Stimulated activated naive CD8-positive, alpha-beta T cell treated with anti-CD3 and anti-CD28 coated beads, Interleukin-15, amount 100 ng/mL, for 72 hours (primary cell): Measurements from ENCODE around the gene IL3RA.
"Not testable (repeated sequence)": the region's sequence is repeated elsewhere in the genome, so short reads cannot be mapped to it uniquely, and the experiment has no call there.

Experiments
- ATAC-seq: fragments of 150-1000 bp; cut with Tn5 transposase; 2 replicates; pipeline ENCODE4 v1.10.0; 2021; ENCODE audit warnings: mild to moderate bottlenecking, moderate library complexity
- DNase-seq, 2 donors: peaks; one replicate each; pipeline ENCODE4 v3.0.0; 2021 to 2022
- H3K27ac Mint-ChIP-seq, 2 donors: one replicate each; pipeline ENCODE4 v1.8.0; 2022; ENCODE audit warnings: mild to moderate bottlenecking in 2 of 2, mixed read lengths in 2 of 2, moderate library complexity in 2 of 2
- H3K27me3 Mint-ChIP-seq: one replicate; pipeline ENCODE4 v1.8.0; 2022; ENCODE audit warnings: mixed read lengths
- H3K4me1 Mint-ChIP-seq: one replicate; pipeline ENCODE4 v1.8.0; 2022; ENCODE audit warnings: mild to moderate bottlenecking, mixed read lengths
- H3K4me3 Mint-ChIP-seq, 2 donors: one replicate each; pipeline ENCODE4 v1.8.0; 2022; ENCODE audit warnings: mild to moderate bottlenecking in 2 of 2, mixed read lengths in 2 of 2, moderate library complexity in 1 of 2
- H3K9me3 Mint-ChIP-seq, 2 donors: one replicate each; pipeline ENCODE4 v1.8.0; 2022; ENCODE audit warnings: mixed read lengths in 2 of 2

IL3RA gene

DNA sequence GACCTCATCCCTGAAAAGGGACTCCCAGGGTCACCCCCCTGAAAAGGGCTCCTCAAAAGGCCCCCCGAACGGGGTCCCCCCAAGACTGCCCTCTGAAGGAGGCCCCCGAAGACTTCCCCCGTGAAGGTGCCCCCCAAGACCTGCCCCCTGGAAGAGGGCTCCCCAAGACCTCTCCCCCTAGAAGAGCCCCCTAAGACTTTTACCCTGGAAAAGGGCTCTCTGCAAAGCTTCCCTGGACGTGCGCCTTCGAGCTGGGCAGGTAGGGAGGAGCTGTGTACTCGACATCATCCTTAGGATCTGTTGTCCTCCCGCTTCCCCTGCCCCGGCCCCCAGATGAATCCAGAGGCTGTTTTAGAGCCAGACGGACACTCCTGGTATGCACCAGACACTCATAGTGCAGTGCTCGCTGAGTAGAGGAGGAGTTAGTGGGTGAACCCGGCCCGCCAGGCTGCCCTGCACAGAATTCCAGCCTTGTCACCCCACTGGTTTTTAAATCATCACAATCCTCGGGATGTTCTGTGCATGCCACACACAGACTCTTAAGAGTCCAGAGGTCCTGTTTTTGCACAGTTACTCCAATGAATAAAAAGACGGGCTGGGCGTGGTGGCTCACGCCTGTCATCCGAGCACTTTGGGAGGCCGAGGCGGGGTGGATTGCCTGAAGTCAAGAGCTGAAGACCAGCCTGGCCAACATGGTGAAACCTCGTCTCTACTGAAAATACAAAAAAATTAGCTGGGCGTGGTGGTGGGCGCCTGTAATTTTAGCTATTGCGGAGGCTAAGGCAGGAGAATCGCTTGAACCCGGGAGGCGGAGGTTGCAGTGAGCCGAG, 61.1 kb downstream of the IL3RA start:
- no peak overlapping the region for H3K4me3 Mint-ChIP-seq
- H3K27ac Mint-ChIP-seq, result peak overlapping the region in 1 of 2 donors; percentile 89

DNA sequence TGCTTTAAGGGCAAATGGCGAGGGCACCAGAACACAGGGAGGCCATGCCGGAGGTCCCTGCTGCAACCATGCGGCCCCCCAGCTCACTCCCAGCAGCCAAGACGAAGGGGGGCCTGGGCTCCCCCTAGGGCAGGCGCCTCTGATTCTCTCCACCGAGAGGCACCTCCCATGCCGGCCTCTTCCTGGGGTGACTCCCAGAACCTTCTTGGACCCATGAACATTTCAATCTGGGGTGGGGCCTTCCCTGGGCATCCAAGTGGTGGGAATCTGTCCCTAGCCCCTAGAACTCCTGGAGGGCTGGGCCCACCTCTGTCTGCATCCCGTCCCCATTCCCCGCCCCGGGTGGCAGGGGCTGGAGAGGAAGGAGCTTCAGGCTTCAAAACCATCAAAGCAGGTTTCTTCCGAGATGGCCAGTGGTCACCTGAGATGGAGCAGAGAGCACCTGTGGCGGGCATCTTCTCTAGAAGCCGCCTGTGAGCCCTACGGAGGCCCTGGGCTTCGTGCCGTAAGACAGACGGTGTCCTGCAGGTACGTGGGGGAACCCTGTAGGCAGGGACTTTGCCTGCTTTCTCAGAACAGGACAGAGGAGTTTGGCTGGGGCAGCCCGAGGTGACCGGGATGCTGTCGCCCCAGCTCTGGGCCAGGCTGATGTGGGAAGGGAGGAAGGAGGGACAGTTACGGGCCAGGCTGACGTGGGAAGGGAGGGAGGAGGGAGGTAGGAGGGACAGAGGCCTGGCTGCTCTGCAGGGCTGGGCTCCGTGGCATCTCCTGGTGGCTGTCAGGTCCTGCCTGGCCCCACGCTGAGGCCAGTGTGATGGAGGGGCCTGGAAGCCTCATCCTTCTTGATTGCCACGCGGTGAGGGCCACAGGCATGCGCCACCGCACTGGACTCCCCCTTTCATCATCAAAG, 62.1 kb downstream of the IL3RA start:
- peak overlapping the region in 1 of 2 donors; percentile 87 for H3K27ac Mint-ChIP-seq
- peaks cover 27% of the 10 kb centered on the region for H3K4me1 Mint-ChIP-seq
- no peaks in the 10 kb centered on the region for H3K9me3 Mint-ChIP-seq
- DNase-seq (no peak), ATAC-seq (no peak)
- H3K27me3 Mint-ChIP-seq, result no peaks in the 10 kb centered on the region
- no peak overlapping the region for H3K4me3 Mint-ChIP-seq

More for the DNA sequence above, 61.1 kb downstream of the IL3RA start:
- Mint-ChIP-seq H3K4me1 (peaks cover 36% of the 10 kb centered on the region), H3K27me3 (no peaks in the 10 kb centered on the region), H3K9me3 (no peaks in the 10 kb centered on the region)
- no peak for ATAC-seq
- no peak for DNase-seq

DNA sequence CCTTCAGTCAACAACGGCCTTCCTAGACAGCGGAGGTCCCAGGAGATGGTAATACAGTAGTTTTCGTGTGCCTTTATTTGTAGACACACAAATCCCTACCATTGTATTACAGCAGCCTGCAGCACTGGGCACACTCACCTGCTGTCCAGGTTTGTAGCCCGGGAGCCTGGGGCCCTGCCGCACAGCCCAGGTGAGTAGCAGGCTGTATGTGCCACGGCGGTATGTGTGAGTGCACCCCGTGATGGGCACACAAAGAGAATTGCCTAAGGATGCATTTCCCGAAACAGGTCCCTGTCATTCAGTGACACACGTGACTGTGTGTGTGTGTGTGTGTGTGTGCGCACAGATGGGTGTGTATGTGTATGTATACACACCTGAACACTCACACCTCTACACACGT, 63.5 kb downstream of the IL3RA start:
- H3K4me1 Mint-ChIP-seq, result peaks cover 14% of the 10 kb centered on the region
- H3K4me3 Mint-ChIP-seq, result no peak overlapping the region
- no peak overlapping the region for H3K27ac Mint-ChIP-seq
- DNase-seq, result no peak
- no peaks in the 10 kb centered on the region for H3K27me3 Mint-ChIP-seq
- no peaks in the 10 kb centered on the region for H3K9me3 Mint-ChIP-seq
- no peak for ATAC-seq

DNA sequence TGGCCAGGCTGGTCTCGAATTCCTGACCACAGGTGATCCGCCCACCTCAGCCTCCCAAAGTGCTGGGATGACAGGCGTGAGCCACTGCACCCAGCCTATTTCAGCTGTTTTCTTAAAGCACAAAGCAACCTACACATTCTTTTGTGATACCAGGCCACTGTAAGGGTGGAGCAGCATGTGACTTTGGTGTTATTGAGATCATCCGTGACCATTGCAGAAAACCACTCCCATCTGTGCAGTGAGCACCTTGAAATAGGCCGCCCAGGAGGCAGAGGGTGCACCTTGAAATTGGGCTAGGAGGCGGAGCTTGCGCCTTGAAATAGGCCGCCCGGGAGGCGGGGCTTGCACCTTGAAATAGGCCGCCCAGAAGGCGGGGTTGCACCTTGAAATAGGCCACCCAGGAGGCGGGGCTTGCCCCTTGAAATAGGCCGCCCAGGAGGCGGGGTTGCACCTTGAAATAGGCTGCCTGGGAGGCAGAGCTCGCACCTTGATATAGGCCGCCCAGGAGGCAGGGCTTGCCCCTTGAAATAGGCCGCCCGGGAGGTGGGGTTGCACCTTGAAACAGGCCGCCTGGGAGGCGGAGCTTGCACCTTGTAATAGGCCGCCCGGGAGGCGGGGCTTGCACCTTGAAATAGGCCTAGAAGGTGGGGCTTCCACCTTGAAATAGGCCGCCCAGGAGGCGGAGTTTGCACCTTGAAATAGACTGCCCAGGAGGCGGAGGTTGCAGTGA, 64.3 kb downstream of the IL3RA start:
- H3K4me3 Mint-ChIP-seq, result no peak overlapping the region
- ATAC-seq (no peak), DNase-seq (no peak)
- H3K4me1 Mint-ChIP-seq, result peaks cover 5% of the 10 kb centered on the region
- no peaks in the 10 kb centered on the region for H3K27me3 Mint-ChIP-seq
- H3K27ac Mint-ChIP-seq, result no peak overlapping the region
- no peaks in the 10 kb centered on the region for H3K9me3 Mint-ChIP-seq

DNA sequence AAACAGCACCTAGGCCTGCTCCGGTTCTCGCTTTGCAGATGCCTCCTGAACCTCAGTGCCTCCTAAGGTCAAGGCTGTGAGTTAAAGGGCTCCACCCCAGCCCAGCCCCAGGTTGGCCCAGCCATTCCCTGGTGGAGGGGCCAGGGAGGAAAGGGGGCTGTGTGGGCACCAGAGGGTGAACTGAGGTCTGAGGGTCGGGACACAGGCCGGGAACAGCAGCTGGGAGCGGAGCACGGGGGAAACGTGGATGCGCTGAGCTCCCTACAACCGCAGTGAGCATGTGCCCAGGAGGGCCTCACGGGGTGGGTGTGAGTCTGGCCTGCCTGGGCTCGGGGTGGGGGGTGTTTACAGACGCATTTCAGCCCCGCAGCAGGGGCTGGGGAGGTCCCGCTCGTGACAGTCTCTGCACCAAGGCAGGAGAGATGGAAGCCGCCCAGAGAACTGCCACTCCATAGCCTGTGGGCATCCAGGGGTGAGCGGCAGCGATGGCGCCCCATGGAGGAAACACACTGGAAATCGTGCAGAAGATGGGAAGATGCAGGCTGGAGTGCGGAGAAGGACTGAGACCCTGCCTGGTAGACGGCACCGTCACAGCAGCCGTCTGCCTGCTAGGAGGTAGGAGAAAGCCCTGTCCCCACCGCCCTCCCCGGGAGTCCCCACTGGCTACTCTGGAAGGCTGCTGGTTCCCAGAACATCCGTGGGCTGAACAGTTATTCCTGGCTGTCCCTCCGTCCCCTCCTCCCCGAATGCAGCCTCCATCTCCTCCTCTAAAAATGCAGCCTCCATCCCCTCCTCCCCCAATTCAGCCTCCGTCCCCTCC, 65.2 kb downstream of the IL3RA start:
- ATAC-seq, result peak; percentile 38

DNA sequence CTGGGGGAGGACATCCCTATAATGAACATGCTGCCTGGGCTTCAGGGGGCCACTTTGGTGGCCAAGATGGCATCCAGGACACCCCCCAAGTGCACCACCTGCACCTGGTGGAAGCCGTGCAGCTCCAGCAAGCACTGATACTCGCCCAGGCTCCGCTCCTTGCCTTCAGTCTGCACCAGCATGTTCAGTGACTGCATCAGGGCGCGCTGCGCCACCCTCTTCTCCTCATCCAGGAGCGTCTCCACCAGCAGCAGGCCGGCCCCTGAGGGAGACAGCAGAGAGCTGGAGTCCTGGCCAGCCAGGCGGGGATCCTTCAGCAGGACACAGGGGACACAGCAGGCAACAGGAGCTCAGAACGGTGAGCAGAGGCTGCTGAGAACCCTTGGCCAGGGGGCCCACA, 66.6 kb downstream of the IL3RA start:
- H3K4me1 Mint-ChIP-seq, result no peaks in the 10 kb centered on the region
- no peaks in the 10 kb centered on the region for H3K9me3 Mint-ChIP-seq
- ATAC-seq (no peak), DNase-seq (no peak)
- no peak overlapping the region for H3K4me3 Mint-ChIP-seq
- H3K27ac Mint-ChIP-seq, result no peak overlapping the region
- no peaks in the 10 kb centered on the region for H3K27me3 Mint-ChIP-seq

More for the DNA sequence above, 65.2 kb downstream of the IL3RA start:
- Mint-ChIP-seq H3K27me3 (no peaks in the 10 kb centered on the region), H3K9me3 (no peaks in the 10 kb centered on the region), H3K4me1 (no peaks in the 10 kb centered on the region), H3K4me3 (no peak overlapping the region), H3K27ac (peak overlapping the region in 1 of 2 donors; percentile 6)
- DNase-seq, result no peak

DNA sequence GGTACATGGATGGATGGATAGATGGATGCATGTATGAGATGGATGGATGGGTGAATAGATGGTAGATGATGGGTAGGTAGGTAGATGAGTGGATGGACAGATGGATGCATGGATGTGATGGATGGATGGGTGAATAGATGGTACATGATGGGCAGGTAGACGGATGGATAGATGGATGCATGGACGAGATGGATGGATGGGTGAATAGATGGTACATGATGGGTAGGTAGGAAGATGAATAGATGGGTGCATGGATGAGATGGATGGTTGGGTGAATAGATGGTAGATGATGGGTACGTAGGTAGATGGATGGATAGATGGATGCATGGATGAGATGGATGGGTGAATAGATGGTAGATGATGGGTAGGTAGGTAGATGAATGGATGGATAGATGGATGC, 67.3 kb downstream of the IL3RA start:
- ATAC-seq, H3K4me1 Mint-ChIP-seq, DNase-seq, H3K27ac Mint-ChIP-seq, H3K9me3 Mint-ChIP-seq, H3K27me3 Mint-ChIP-seq, H3K4me3 Mint-ChIP-seq: not testable (repeated sequence)

DNA sequence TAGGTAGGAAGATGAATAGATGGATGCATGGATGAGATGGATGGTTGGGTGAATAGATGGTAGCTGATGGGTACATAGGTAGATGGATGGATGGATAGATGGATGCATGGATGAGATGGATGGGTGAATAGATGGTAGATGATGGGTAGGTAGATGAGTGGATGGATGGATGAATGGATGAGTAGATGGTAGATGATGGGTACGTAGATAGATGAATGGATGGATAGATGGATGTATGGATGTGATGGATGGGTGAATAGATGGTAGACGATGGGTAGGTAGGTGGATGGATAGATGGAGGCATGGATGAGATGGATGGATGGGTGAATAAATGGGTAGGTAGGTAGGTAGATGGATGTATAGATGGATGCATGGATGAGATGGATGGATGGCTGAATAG, 69.2 kb downstream of the IL3RA start:
- ATAC-seq, H3K9me3 Mint-ChIP-seq, DNase-seq, H3K27me3 Mint-ChIP-seq, H3K4me1 Mint-ChIP-seq, H3K27ac Mint-ChIP-seq, H3K4me3 Mint-ChIP-seq: not testable (repeated sequence)

DNA sequence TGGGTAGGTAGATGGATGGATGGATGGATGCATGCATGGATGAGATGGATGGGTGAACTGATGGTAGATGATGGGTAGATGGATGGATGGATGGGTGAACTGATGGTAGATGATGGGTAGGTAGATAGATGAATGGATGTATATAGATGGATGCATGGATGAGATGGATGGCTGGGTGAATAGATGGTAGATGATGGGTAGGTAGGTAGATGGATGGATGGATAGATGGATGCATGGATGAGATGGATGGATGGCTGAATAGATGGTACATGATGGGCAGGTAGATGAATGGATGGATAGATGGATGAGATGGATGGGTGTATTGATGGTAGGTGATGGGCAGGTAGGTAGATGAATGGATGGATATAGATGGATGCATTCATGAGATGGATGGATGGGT, 70.5 kb downstream of the IL3RA start:
- DNase-seq (no peak), ATAC-seq (no peak)
- Mint-ChIP-seq H3K4me3 (no peak overlapping the region), H3K27me3 (no peaks in the 10 kb centered on the region), H3K9me3 (no peaks in the 10 kb centered on the region), H3K27ac (no peak overlapping the region), H3K4me1 (no peaks in the 10 kb centered on the region)

DNA sequence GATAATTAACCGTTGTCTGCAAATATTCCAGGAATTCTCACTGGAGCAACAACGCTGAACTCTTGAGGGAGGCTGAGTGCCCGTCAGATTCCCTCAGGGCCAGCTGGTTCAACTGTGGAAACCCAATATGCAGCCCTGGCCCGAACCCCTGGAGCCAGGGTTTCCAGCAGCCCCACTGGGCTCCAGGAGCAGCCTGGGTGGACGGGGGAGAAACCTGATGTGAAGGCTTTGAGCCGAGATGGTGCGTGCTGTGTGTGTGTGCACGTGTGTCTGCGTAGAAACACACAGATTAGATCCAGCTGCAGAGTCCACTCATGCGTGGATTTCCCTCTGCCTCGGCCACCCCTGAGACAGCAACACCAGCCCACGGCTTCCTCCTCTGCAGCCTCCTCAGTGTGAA, 74.7 kb downstream of the IL3RA start:
- ATAC-seq (no peak), DNase-seq (no peak)
- Mint-ChIP-seq H3K4me1 (no peaks in the 10 kb centered on the region), H3K27ac (no peak overlapping the region), H3K27me3 (no peaks in the 10 kb centered on the region), H3K9me3 (no peaks in the 10 kb centered on the region), H3K4me3 (no peak overlapping the region)

DNA sequence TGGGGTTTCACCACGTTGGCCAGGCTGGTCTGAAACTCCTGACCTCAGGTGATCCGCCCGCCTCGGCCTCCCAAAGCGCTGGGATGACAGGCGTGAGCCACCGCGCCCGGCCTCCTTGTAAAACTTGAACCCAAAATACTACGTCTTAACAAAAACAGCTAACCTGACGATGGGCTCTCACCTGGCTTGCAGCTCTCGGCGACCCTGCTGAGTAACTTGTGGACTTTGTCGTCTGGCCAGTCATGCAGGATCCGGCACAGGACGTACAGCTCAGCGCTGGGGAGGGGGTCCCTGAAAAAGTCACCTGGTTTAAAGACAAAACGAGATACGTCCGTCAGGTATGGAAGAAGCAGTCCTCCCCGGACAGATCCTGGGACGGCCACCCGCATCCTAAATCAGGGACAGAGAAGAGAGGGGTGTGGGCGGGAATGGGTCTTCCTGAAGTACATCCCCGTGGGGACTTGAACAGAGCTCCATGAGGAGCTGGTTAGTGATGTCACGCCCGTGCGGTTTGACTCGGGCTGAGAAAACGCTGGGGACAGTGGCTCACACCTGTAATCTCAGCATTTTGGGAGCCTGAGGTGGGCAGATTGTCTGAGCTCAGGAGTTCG, 76.1 kb downstream of the IL3RA start:
- no peak for ATAC-seq
- DNase-seq, result no peak
- no peaks in the 10 kb centered on the region for H3K9me3 Mint-ChIP-seq
- no peak overlapping the region for H3K27ac Mint-ChIP-seq
- H3K4me1 Mint-ChIP-seq, result no peaks in the 10 kb centered on the region
- H3K4me3 Mint-ChIP-seq, result no peak overlapping the region
- no peaks in the 10 kb centered on the region for H3K27me3 Mint-ChIP-seq

DNA sequence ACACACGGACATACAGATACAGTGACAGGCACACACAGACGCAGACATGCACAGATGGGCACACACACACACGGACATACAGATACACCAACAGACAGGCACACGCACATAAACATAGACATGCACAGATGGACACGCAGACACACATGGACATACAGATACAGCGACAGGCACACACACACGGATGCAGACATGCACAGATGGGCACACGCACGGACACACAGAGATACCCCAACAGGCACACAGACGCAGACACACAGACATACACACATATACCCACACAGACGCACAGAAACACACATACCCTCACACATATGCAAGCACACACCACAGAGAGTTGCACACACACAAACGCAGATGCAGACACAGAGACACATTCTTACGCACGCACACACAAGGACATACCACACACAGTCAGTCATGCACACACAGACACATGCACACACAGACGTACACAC, 79.8 kb downstream of the IL3RA start:
- Mint-ChIP-seq H3K4me1 (no peaks in the 10 kb centered on the region), H3K4me3 (no peak overlapping the region), H3K27me3 (no peaks in the 10 kb centered on the region), H3K9me3 (no peaks in the 10 kb centered on the region), H3K27ac (no peak overlapping the region)
- ATAC-seq, result no peak
- DNase-seq, result no peak

DNA sequence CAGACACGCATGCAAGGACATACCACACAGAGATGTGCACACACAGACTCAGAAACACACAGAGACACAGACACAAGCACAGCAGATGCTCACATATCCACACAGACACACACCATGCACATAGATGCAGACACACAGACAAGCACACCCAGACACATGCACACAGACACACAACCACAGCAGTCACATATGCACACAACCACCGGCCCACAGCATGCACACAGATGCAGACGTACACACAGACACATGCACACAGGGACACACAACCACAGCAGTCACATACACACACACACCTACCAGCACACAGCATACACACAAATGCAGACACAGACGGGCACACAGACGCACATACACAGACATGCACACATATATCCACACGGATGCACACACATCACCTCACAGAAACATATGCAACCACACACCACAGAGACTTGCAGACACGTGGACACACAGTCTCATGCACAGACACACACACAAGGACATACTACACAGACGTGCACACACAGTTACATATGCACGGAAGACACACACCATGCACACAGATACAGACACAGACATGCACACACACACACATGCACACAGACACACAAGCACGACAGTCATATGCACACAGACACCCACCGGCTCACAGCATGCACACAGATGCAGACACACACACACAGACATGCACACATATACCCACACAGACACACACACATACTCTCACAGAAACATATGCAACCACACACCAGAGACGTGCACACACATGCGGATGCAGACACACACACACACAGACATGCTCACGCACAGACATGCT, 80.6 kb downstream of the IL3RA start:
- Mint-ChIP-seq H3K9me3 (no peaks in the 10 kb centered on the region), H3K4me3 (no peak overlapping the region), H3K27me3 (no peaks in the 10 kb centered on the region), H3K27ac (no peak overlapping the region), H3K4me1 (no peaks in the 10 kb centered on the region)
- ATAC-seq (no peak), DNase-seq (no peak)
